Activated CD8-positive, alpha-beta T cell treated with anti-CD3 and anti-CD28 coated beads for 36 hours (primary cell): ENCODE results near the gene HAGH. TPM values are rescaled to one million over a fixed set of nuclear protein-coding genes. Genes with fewer than 3 reads are reported as not detected.

Experiments used
- ATAC-seq: fragments of 200-7000 bp; cut with Tn5 transposase; one replicate; pipeline ENCODE4 v1.10.0; 2021; ENCODE audit warnings: mild to moderate bottlenecking, moderate library complexity
- CTCF ChIA-PET: fragments of 350-600 bp; sonication (Branson Sonifier 250); formaldehyde crosslinking; loops from one replicate; lab custom pipeline; 2021; ENCODE audit warnings: antibody characterized with exemption; lab: Charles Lee
- POLR2A ChIA-PET: fragments of 350-600 bp; sonication (Branson Sonifier 250); formaldehyde crosslinking; loops from one replicate; lab custom pipeline; 2021; ENCODE audit warnings: antibody characterized with exemption; lab: Charles Lee
- DNase-seq: peaks from one replicate; pipeline ENCODE4 v3.0.0-alpha.2; 2020
- H3K27ac Mint-ChIP-seq: one replicate; pipeline ENCODE4 v1.8.0; 2021; ENCODE audit warnings: mild to moderate bottlenecking, mixed read lengths
- H3K27me3 Mint-ChIP-seq: one replicate; pipeline ENCODE4 v1.8.0; 2021; ENCODE audit warnings: mixed read lengths
- H3K36me3 Mint-ChIP-seq: one replicate; pipeline ENCODE4 v1.8.0; 2021; ENCODE audit warnings: low read depth, mixed read lengths
- H3K4me1 Mint-ChIP-seq: one replicate; pipeline ENCODE4 v1.8.0; 2021; ENCODE audit warnings: low read depth, mixed read lengths
- H3K4me3 Mint-ChIP-seq: one replicate; pipeline ENCODE4 v1.8.0; 2021; ENCODE audit warnings: mild to moderate bottlenecking, moderate library complexity, mixed read lengths
- H3K9me3 Mint-ChIP-seq: one replicate; pipeline ENCODE4 v1.8.0; 2021; ENCODE audit warnings: mixed read lengths
- CTCF ChIP-seq: fragments of 200-600 bp; IDR thresholded peaks from one replicate; pipeline ENCODE4 v1.8.0; 2022; ENCODE audit warnings: antibody characterized with exemption, mild to moderate bottlenecking
- intact Hi-C: fragments of 100-400 bp; cut with micrococcal nuclease; formaldehyde crosslinking; loops from one replicate; pipeline ENCODE4 v1.10.0; 2022
- total RNA-seq, 2 experiments: library from RNA; stranded (reverse); gene quantifications; one replicate each; pipeline ENCODE4 v1.2.3, GENCODE V29; 2021

HAGH gene
- total RNA-seq, 2 experiments from 2014 or later = 32.0 to 35.7 TPM

GRCh38 chr16:1766701-1767100, 59.9 kb downstream of the HAGH start:
- ChIA-PET CTCF (no interaction called here), POLR2A (interaction anchor here (1.5 to 3.2 kb wide), 3 partner anchors 16 to 198 kb away, joined by 3 to 14 read pairs (median 5); partner anchors contain the start of genes MAPK8IP3, NUBP2, RPS2 and SPSB3)
- TF ChIP-seq CTCF = no peak
- intact Hi-C loops = no loop called here
- Mint-ChIP-seq H3K36me3 (peaks cover 3% of the 10 kb centered on the region), H3K27me3 (no peaks in the 10 kb centered on the region), H3K27ac (no peak overlapping the region), H3K4me3 (no peak overlapping the region), H3K9me3 (no peaks in the 10 kb centered on the region), H3K4me1 (peaks cover 5% of the 10 kb centered on the region)
- ATAC-seq (no peak), DNase-seq (no peak)

- no peak for ATAC-seq
- peaks cover 5% of the 10 kb centered on the region for H3K4me1 Mint-ChIP-seq
- DNase-seq = no peak
- ChIA-PET CTCF (no interaction called here), POLR2A (interaction anchor here (1.9 to 3.2 kb wide), 2 partner anchors 17 to 60 kb away, joined by 5 to 14 read pairs; partner anchors contain the start of genes MAPK8IP3, NUBP2 and SPSB3)
- no peaks in the 10 kb centered on the region for H3K27me3 Mint-ChIP-seq
- H3K9me3 Mint-ChIP-seq = no peaks in the 10 kb centered on the region
- no peak overlapping the region for H3K4me3 Mint-ChIP-seq
- TF ChIP-seq CTCF = no peak
- peaks cover 4% of the 10 kb centered on the region for H3K36me3 Mint-ChIP-seq
- intact Hi-C loops = no loop called here
- H3K27ac Mint-ChIP-seq = no peak overlapping the region
Measured at GRCh38 chr16:1766231-1766630, 60.4 kb downstream of the HAGH start.

GRCh38 chr16:1765826-1766225, 60.8 kb downstream of the HAGH start:
- POLR2A ChIA-PET = interaction anchor here (1.9 to 3.2 kb wide), 2 partner anchors 17 to 59 kb away, joined by 5 to 14 read pairs; partner anchors contain the start of genes MAPK8IP3, NUBP2 and SPSB3
- no peak overlapping the region for H3K4me3 Mint-ChIP-seq
- no peaks in the 10 kb centered on the region for H3K9me3 Mint-ChIP-seq
- peaks cover 5% of the 10 kb centered on the region for H3K4me1 Mint-ChIP-seq
- intact Hi-C loops = no loop called here
- no peak for DNase-seq
- H3K36me3 Mint-ChIP-seq = peaks cover 7% of the 10 kb centered on the region
- no peak overlapping the region for H3K27ac Mint-ChIP-seq
- TF ChIP-seq CTCF = no peak
- CTCF ChIA-PET = no interaction called here
- no peaks in the 10 kb centered on the region for H3K27me3 Mint-ChIP-seq
- no peak for ATAC-seq

- peaks cover 2% of the 10 kb centered on the region for H3K4me1 Mint-ChIP-seq
- peaks cover 4% of the 10 kb centered on the region for H3K36me3 Mint-ChIP-seq
- no peaks in the 10 kb centered on the region for H3K27me3 Mint-ChIP-seq
- intact Hi-C loops = no loop called here
- CTCF ChIA-PET = interaction anchor here (0.8 to 2.5 kb wide), 2 partner anchors 18 to 59 kb away, joined by 3 to 7 read pairs; partner anchors contain the start of genes MAPK8IP3, NUBP2 and SPSB3
- no peak overlapping the region for H3K4me3 Mint-ChIP-seq
- H3K9me3 Mint-ChIP-seq = no peaks in the 10 kb centered on the region
- no peak for TF ChIP-seq CTCF
- POLR2A ChIA-PET = interaction anchor here (1.1 to 3.2 kb wide), 3 partner anchors 8 to 58 kb away, joined by 3 to 14 read pairs (median 5); partner anchors contain the start of genes EME2, MAPK8IP3, MRPS34 and NUBP2
- no peak for ATAC-seq
- H3K27ac Mint-ChIP-seq = no peak overlapping the region
- DNase-seq = no peak
Measured at GRCh38 chr16:1764971-1765370, 61.7 kb downstream of the HAGH start.
